ENCODE data around the gene PHETA1. TPM values are rescaled to one million over a fixed set of nuclear protein-coding genes. Genes with fewer than 3 reads are reported as not detected.

The PHETA1 gene
- total RNA-seq, 1 experiment from 2014 or later: 10.6 TPM

GRCh38 chr12:111407377-111408115 lies 38.7 kb upstream of the PHETA1 start (continued):
- TF ChIP-seq, protein P1, sequence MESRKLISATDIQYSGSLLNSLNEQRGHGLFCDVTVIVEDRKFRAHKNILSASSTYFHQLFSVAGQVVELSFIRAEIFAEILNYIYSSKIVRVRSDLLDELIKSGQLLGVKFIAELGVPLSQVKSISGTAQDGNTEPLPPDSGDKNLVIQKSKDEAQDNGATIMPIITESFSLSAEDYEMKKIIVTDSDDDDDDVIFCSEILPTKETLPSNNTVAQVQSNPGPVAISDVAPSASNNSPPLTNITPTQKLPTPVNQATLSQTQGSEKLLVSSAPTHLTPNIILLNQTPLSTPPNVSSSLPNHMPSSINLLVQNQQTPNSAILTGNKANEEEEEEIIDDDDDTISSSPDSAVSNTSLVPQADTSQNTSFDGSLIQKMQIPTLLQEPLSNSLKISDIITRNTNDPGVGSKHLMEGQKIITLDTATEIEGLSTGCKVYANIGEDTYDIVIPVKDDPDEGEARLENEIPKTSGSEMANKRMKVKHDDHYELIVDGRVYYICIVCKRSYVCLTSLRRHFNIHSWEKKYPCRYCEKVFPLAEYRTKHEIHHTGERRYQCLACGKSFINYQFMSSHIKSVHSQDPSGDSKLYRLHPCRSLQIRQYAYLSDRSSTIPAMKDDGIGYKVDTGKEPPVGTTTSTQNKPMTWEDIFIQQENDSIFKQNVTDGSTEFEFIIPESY (IDR thresholded peaks at IDR 0.05; ENCODE audit: extremely low read depth, insufficient replicate concordance, low read length): no peak
- no peak for TF ChIP-seq POLR2AphosphoS5 (IDR thresholded peaks at IDR 0.05; ENCODE audit: low read depth, low read length)
- no peak for TF ChIP-seq JUND (IDR thresholded peaks at IDR 0.05)
- TF ChIP-seq TCF7L2 (IDR thresholded peaks at IDR 0.05; ENCODE audit: borderline replicate concordance, extremely low read depth, insufficient read depth, insufficient read length): no peak
- TF ChIP-seq, protein P2, sequence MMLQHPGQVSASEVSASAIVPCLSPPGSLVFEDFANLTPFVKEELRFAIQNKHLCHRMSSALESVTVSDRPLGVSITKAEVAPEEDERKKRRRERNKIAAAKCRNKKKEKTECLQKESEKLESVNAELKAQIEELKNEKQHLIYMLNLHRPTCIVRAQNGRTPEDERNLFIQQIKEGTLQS (IDR thresholded peaks at IDR 0.05): no peak

DNA sequence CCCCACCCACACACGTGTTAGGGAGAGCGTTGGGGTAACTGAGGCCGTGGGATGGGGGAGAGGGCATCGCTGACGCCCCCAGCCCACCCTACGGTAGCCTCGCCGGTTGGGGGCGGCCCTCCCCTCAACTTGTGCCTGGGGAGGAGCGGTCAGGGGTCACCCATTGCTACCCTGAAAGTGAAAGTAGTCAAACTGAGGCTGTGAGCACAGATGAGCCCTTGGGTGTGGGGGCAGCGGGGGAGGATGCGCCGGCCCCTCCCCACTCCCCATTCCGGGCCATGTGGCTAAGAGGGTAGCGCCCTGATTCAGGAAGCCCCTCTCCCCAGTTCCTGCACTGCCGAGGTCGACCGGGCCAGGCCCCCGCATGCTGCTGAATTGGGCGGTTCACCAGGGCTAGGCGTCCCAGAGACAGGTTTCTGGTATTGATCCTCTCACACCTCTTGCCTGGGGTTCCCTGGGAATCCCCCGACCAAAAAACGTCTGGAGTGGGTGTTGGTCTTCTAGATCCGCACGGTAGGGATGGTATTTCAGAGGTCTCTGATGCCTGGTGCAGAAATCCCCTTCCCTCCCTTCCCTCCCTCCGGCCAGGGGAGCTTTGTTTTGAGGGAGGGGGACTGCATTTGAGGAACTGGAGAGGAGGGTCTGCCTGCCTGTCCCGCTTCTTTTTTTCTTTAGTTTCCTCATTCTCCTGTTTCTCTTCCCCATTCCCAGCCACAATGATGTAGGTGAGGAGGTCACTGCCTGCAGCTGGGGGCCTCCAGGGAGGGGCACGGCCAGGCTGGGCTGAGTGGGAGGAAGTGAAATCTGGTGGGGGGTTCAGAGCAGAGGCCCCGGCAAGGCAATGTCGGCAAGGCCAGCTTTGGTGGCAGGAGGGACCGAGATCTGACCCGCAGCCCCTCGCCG lies 37.8 kb upstream of the PHETA1 start:
- BruUV-seq (replicated peaks): TSS peak; percentile 46
- ChIA-PET CTCF (no interaction called here), POLR2A (no interaction called here)

More for the DNA sequence above, 37.8 kb upstream of the PHETA1 start:
- no peaks in the 10 kb centered on the region for H4K20me1 ChIP-seq (ENCODE audit: insufficient read depth)
- DNase-seq (ENCODE audit: low read depth, low spot score) (no peak), ATAC-seq (no peak)
- no peak overlapping the region for H2AFZ ChIP-seq (ENCODE audit: low read depth, low read length, poor library complexity, severe bottlenecking)
- H3K4me3 ChIP-seq (replicated peaks in 1 of 2; ENCODE audit: low read depth in 1 of 2, low read length in 2 of 2): peak overlapping the region; percentile 84 to 91
- H3K79me2 ChIP-seq (ENCODE audit: insufficient read depth, low read length): peaks cover 39% of the 10 kb centered on the region
- H3K9ac ChIP-seq (ENCODE audit: low read length): peak overlapping the region; percentile 85
- RAD21 ChIA-PET (ENCODE audit: low non-redundant PET in 1 of 2, low total read pairs in 2 of 2, uncharacterized antibody in 2 of 2, unreplicated experiment in 2 of 2): no interaction called here
- no peaks in the 10 kb centered on the region for H3K9me3 ChIP-seq (ENCODE audit: control insufficient read depth in 1 of 2, insufficient read depth in 1 of 2, low read depth in 1 of 2, low read length in 2 of 2)
- TF ChIP-seq SIN3A (IDR thresholded peaks at IDR 0.05; ENCODE audit: low read depth): no peak
- TF ChIP-seq YY1 (IDR thresholded peaks at IDR 0.05; ENCODE audit: extremely low read depth, insufficient replicate concordance, low read depth, low read length): no peak
- no peak for TF ChIP-seq CTCF (IDR thresholded peaks at IDR 0.05 in 2 of 3, conservative IDR thresholded peaks at IDR 0.05 in 1 of 3; ENCODE audit: borderline replicate concordance in 1 of 3, insufficient read depth in 1 of 3, low read depth in 2 of 3, low read length in 2 of 3)
- no peak for TF ChIP-seq EZH2 (IDR thresholded peaks at IDR 0.05)
- no peak for TF ChIP-seq JUND (IDR thresholded peaks at IDR 0.05)
- H3K27ac ChIP-seq (ENCODE audit: low read depth, low read length): peak overlapping the region; percentile 65
- intact Hi-C loops (cut with micrococcal nuclease): no loop called here
- peak overlapping the region; percentile 99 for H3K4me2 ChIP-seq (ENCODE audit: low read length)
- H3K27me3 ChIP-seq (ENCODE audit: insufficient read depth, low read length): no peaks in the 10 kb centered on the region
- no peaks in the 10 kb centered on the region for H3K36me3 ChIP-seq (ENCODE audit: control insufficient read depth in 1 of 2, insufficient read depth in 2 of 2, low read length in 2 of 2)
- peaks cover 29 to 61% of the 10 kb centered on the region in 2 experiments for H3K4me1 ChIP-seq (ENCODE audit: control insufficient read depth in 1 of 2, insufficient read depth in 2 of 2, low read length in 2 of 2)
- no peaks in the 10 kb centered on the region for H3K9me2 ChIP-seq (ENCODE audit: insufficient read depth)

Data from HCT116 (cell line).